Vagina (tissue), 2 donors: ENCODE results near the gene RUNX3. TPM values are rescaled to one million over a fixed set of nuclear protein-coding genes. Genes with fewer than 3 reads are reported as not detected.

Experiments
- DNase-seq, 2 donors: peaks; one replicate each; pipeline ENCODE4 v3.0.0-alpha.2; 2017; ENCODE audit errors: extremely low spot score in 2 of 2
- H3K27ac ChIP-seq: fragments of 200-600 bp; sonication (generic); one replicate; pipeline ENCODE4 v1.5.1; 2019
- H3K27me3 ChIP-seq: fragments of 200-600 bp; sonication (generic); one replicate; pipeline ENCODE4 v1.5.1; 2019
- H3K36me3 ChIP-seq, 2 donors: fragments of 200-600 bp; sonication (generic); one replicate each; pipeline ENCODE4 v1.5.1; 2017 to 2019
- H3K4me1 ChIP-seq: fragments of 200-600 bp; sonication (generic); one replicate; pipeline ENCODE4 v1.5.1; 2019
- H3K4me3 ChIP-seq, 2 donors: fragments of 200-600 bp; sonication (generic); 1 replicate in 1 of 2; 2 replicates in 1 of 2; pipeline ENCODE4 v1.5.1; 2016 to 2019
- H3K9me3 ChIP-seq: fragments of 200-600 bp; sonication (generic); one replicate; pipeline ENCODE4 v1.5.1; 2019
- CTCF ChIP-seq, 3 experiments: fragments of 450-650 bp in 2 of 3; fragments of 200-600 bp in 1 of 3; sonication (generic) in 1 of 3; IDR thresholded peaks; one replicate each; pipeline ENCODE4 v1.5.1; 2017 to 2019; ENCODE audit warnings: antibody characterized with exemption in 3 of 3, mild to moderate bottlenecking in 2 of 3, moderate library complexity in 2 of 3
- POLR2A ChIP-seq, 2 donors: fragments of 450-650 bp; IDR thresholded peaks; one replicate each; pipeline ENCODE4 v1.6.1; 2017; ENCODE audit warnings: antibody characterized with exemption in 2 of 2, mild to moderate bottlenecking in 2 of 2, moderate library complexity in 2 of 2
- POLR2AphosphoS5 ChIP-seq, 2 donors: sonication (generic); formaldehyde crosslinking; IDR thresholded peaks; one replicate each; pipeline ENCODE4 v1.9.0; 2017; ENCODE audit warnings: antibody characterized with exemption in 2 of 2, mild to moderate bottlenecking in 2 of 2, low read depth in 1 of 2; ENCODE audit not compliant: insufficient read depth in 1 of 2
- intact Hi-C: fragments of 100-400 bp; cut with DNase I; formaldehyde crosslinking; loops from one replicate; pipeline ENCODE4 v1.15.1; 2023
- total RNA-seq: library from RNA; depleted of rRNA; stranded (reverse); fragments of >200 nt; gene quantifications from one replicate; pipeline ENCODE4 v1.2.3, GENCODE V29; 2016

Gene RUNX3
- total RNA-seq, 1 donor from 2014 or later = 4.2 TPM

- peak in 1 of 2 donors; percentile 58 for DNase-seq
- TF ChIP-seq CTCF (IDR thresholded peaks at IDR 0.05) (no peak), POLR2AphosphoS5 (IDR thresholded peaks at IDR 0.05; ENCODE audit: insufficient read depth in 1 of 2, low read depth in 1 of 2) (no peak), POLR2A (IDR thresholded peaks at IDR 0.05) (no peak)
- H3K4me3 ChIP-seq = no peak overlapping the region
- H3K36me3 ChIP-seq = no peaks in the 10 kb centered on the region
- H3K27me3 ChIP-seq = no peaks in the 10 kb centered on the region
- H3K4me1 ChIP-seq = no peaks in the 10 kb centered on the region
- no peaks in the 10 kb centered on the region for H3K9me3 ChIP-seq
- no peak overlapping the region for H3K27ac ChIP-seq
- intact Hi-C loops = no loop called here
Measured at GRCh38 chr1:24875257-24875656, 54.8 kb downstream of the RUNX3 start.

GRCh38 chr1:24874611-24875234, 55.4 kb downstream of the RUNX3 start:
- H3K9me3 ChIP-seq = no peaks in the 10 kb centered on the region
- no peaks in the 10 kb centered on the region for H3K36me3 ChIP-seq
- no peaks in the 10 kb centered on the region for H3K27me3 ChIP-seq
- peak in 1 of 2 donors; percentile 61 for DNase-seq
- H3K4me1 ChIP-seq = no peaks in the 10 kb centered on the region
- TF ChIP-seq POLR2AphosphoS5 (IDR thresholded peaks at IDR 0.05; ENCODE audit: insufficient read depth in 1 of 2, low read depth in 1 of 2) (no peak), CTCF (IDR thresholded peaks at IDR 0.05) (no peak), POLR2A (IDR thresholded peaks at IDR 0.05) (no peak)
- intact Hi-C loops = no loop called here
- no peak overlapping the region for H3K27ac ChIP-seq
- H3K4me3 ChIP-seq = no peak overlapping the region

DNA sequence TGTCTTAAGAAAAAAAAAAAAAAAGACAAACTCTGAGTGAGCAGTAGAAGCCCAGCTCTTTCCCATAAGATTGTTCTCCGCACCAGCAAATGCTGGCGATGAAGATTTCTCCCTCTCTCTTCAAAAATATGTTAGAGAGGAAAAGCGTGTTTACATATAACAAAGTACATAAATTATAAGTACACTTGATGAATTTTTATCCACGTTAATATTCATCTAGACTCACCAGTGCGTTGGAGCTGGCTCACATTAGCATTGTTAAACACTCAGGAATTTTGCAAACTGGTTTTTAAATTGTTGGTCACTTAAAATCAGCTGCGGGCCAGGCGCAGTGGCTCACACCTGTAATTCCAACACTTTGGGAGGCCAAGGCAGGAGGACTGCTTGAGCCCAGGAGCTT, 56.0 kb downstream of the RUNX3 start:
- Histone ChIP-seq H3K9me3 (no peaks in the 10 kb centered on the region), H3K27ac (no peak overlapping the region), H3K4me3 (no peak overlapping the region), H3K27me3 (no peaks in the 10 kb centered on the region), H3K4me1 (no peaks in the 10 kb centered on the region), H3K36me3 (no peaks in the 10 kb centered on the region)
- TF ChIP-seq POLR2A (IDR thresholded peaks at IDR 0.05) = no peak
- intact Hi-C loops = no loop called here
- DNase-seq = peak in 1 of 2 donors; percentile 34

GRCh38 chr1:24873148-24873547, 56.9 kb downstream of the RUNX3 start:
- no peak for DNase-seq
- no peak overlapping the region for H3K27ac ChIP-seq
- no peaks in the 10 kb centered on the region for H3K36me3 ChIP-seq
- no peak for TF ChIP-seq POLR2AphosphoS5 (IDR thresholded peaks at IDR 0.05; ENCODE audit: insufficient read depth in 1 of 2, low read depth in 1 of 2)
- H3K9me3 ChIP-seq = no peaks in the 10 kb centered on the region
- no peaks in the 10 kb centered on the region for H3K4me1 ChIP-seq
- no peak overlapping the region for H3K4me3 ChIP-seq
- intact Hi-C loops = no loop called here
- no peaks in the 10 kb centered on the region for H3K27me3 ChIP-seq

- peak in 1 of 2 donors; percentile 67 for DNase-seq
- Histone ChIP-seq H3K27me3 (no peaks in the 10 kb centered on the region), H3K9me3 (no peaks in the 10 kb centered on the region), H3K4me1 (no peaks in the 10 kb centered on the region), H3K27ac (no peak overlapping the region), H3K4me3 (no peak overlapping the region), H3K36me3 (no peaks in the 10 kb centered on the region)
- intact Hi-C loops = no loop called here
- TF ChIP-seq POLR2AphosphoS5 (IDR thresholded peaks at IDR 0.05; ENCODE audit: insufficient read depth in 1 of 2, low read depth in 1 of 2) (no peak), POLR2A (IDR thresholded peaks at IDR 0.05) (no peak), CTCF (IDR thresholded peaks at IDR 0.05) (no peak)
Measured at GRCh38 chr1:24872061-24872850, 57.8 kb downstream of the RUNX3 start.
